Heart right ventricle (tissue), 16 donors: ENCODE data around the gene ACSS2. TPM values are rescaled to one million over a fixed set of nuclear protein-coding genes. Genes with fewer than 3 reads are reported as not detected.

ENCODE experiments used
- ATAC-seq, 8 donors: fragments of 200-7000 bp; cut with Tn5 transposase; one replicate each; pipeline ENCODE4 v1.9.1; 2020; ENCODE audit warnings: mild to moderate bottlenecking in 8 of 8, moderate library complexity in 8 of 8, moderate number of reproducible peaks in 1 of 8
- DNase-seq, 2 donors: peaks; one replicate each; pipeline ENCODE4 v3.0.0-alpha.2; 2020
- H3K27ac ChIP-seq, 10 donors: fragments of 200-600 bp; sonication (generic) in 2 of 10; one replicate each; pipeline versions ENCODE4 v1.5.0 to v1.8.0; 2020 to 2022; ENCODE audit warnings: mild to moderate bottlenecking in 3 of 10
- H3K27me3 ChIP-seq, 7 donors: fragments of 200-600 bp; one replicate each; pipeline ENCODE4 v1.8.0; 2021 to 2022; ENCODE audit warnings: mild to moderate bottlenecking in 2 of 7
- H3K36me3 ChIP-seq, 9 donors: fragments of 200-600 bp; sonication (generic) in 1 of 9; one replicate each; pipeline versions ENCODE4 v1.5.0 to v1.8.0; 2020 to 2022; ENCODE audit warnings: mild to moderate bottlenecking in 2 of 9
- H3K4me1 ChIP-seq, 9 donors: fragments of 200-600 bp; sonication (generic) in 1 of 9; one replicate each; pipeline versions ENCODE4 v1.5.0 to v1.8.0; 2020 to 2022; ENCODE audit warnings: mild to moderate bottlenecking in 4 of 9
- H3K4me3 ChIP-seq, 10 donors: fragments of 200-600 bp; sonication (generic) in 2 of 10; one replicate each; pipeline versions ENCODE4 v1.5.0 to v1.8.0; 2020 to 2022; ENCODE audit warnings: mild to moderate bottlenecking in 7 of 10, moderate library complexity in 2 of 10
- H3K9me3 ChIP-seq, 11 donors: fragments of 200-600 bp in 10 of 11; sonication (generic) in 2 of 11; one replicate each; pipeline versions ENCODE4 v1.5.0 to v1.8.0; 2013 to 2022; ENCODE audit warnings: mild to moderate bottlenecking in 2 of 11, control low read depth in 1 of 11, moderate library complexity in 1 of 11
- CTCF ChIP-seq, 9 donors: fragments of 200-600 bp; sonication (generic) in 2 of 9; IDR thresholded peaks; one replicate each; pipeline versions ENCODE4 v1.5.0 to v1.8.0; 2021 to 2022; ENCODE audit warnings: antibody characterized with exemption in 9 of 9, mild to moderate bottlenecking in 5 of 9, moderate library complexity in 1 of 9
- WGBS, 2 donors: extraction: QIAGEN DNeasy Blood & Tissue Kit; methylation state at CpG; one replicate each; pipeline ENCODE4 v1.1.7; 2013; ENCODE audit warnings: inconsistent platforms in 1 of 2; 5-methylcytosine and 5-hydroxymethylcytosine counted together
- intact Hi-C, 10 donors: fragments of 100-400 bp; cut with DNase I; formaldehyde crosslinking; loops; one replicate each; pipeline versions ENCODE4 v1.11.1 to v1.14.2; 2022
- polyA plus RNA-seq, 2 donors: library from polyadenylated mRNA; stranded (reverse); fragments of 200-250 nt; gene quantifications; one replicate each; pipeline ENCODE4 v1.2.3, GENCODE V29; 2013
- total RNA-seq, 10 donors: library from RNA; stranded (reverse); fragmentation: NEBNext Ultra II Directional in 3 of 10; extraction: Animal tissue kit (Norgen Biotek cat#: 25700) in 3 of 10; gene quantifications; one replicate each; pipeline versions ENCODE4 v1.2.1 to v1.2.4, GENCODE V29; 2021 to 2023
- donor health status: Arrhythmogenic right ventricular cardiomyopathy.
- donor health status: ischemic (EF 13 %, LVEDD 7.1; RV severe dilation, severe dysfunction).
- donor health status: healthy with polysubstance abuse.
- donor health status: DM: no; HTN: yes; CAD: no.
- donor health status: DM: no; HTN: no; CAD: no.
- donor health status: ischemic (EF 25% LVEDD 6.9; RV normal size, moderate dysfunction).
- donor health status: ischemic (EF 25% LVEDD 5.7; RV mildly dilated, moderate dysfunction).
- donor health status: healthy.
- donor health status: DM: yes; HTN: yes; CAD: no.
- donor health status: Ischemic cardiomyopathy.
- donor health status: ischemic (EF 35%, LVEDD 5.7; RV mildly dilated, moderate dysfunction).
- donor health status: nonischemic (EF 11% LVEDD 7.7; RV severe dilation, severe dysfunction).
- donor health status: DM: yes; HTN: yes; CAD: no.
- donor health status: PGD.
- donor health status: ischemic (EF 29% LVEDD 5.4; RV normal size, mild dysfunction).
- donor health status: nonischemic (EF 23%, LVEDD 6.1; RV moderate dilation, normal function).

The ACSS2 gene
- total and polyA plus RNA-seq, 12 donors: 65.4 to 213 (median 104) TPM

- 70 to 75% methylated on average over 7 of the region's 7 CpGs for WGBS, 2 donors
- TF ChIP-seq CTCF (IDR thresholded peaks at IDR 0.05): no peak
- ATAC-seq: no peak
- Histone ChIP-seq H3K27me3 (no peaks in the 10 kb centered on the region), H3K4me3 (no peak overlapping the region), H3K36me3 (peaks cover 0 to 87% (median 12%) of the 10 kb centered on the region in 9 donors), H3K4me1 (peaks cover 0 to 18% (median 7%) of the 10 kb centered on the region in 9 donors), H3K27ac (peak overlapping the region in 2 of 10 donors; percentile 23 to 29), H3K9me3 (no peaks in the 10 kb centered on the region)
- intact Hi-C loops: no loop called here
- DNase-seq: no peak
Observed at GRCh38 chr20:34945315-34946077, 69.1 kb downstream of the ACSS2 start.

- intact Hi-C loops: no loop called here
- DNase-seq (no peak), ATAC-seq (no peak)
- H3K4me1 ChIP-seq: peaks cover 0 to 16% (median 5%) of the 10 kb centered on the region in 9 donors
- H3K36me3 ChIP-seq: peaks cover 0 to 89% (median 7%) of the 10 kb centered on the region in 9 donors
- no peak for TF ChIP-seq CTCF (IDR thresholded peaks at IDR 0.05)
- no peaks in the 10 kb centered on the region for H3K27me3 ChIP-seq
- no peak overlapping the region for H3K4me3 ChIP-seq
- H3K9me3 ChIP-seq: no peaks in the 10 kb centered on the region
- H3K27ac ChIP-seq: peak overlapping the region in 1 of 10 donors; percentile 23
- 77 to 84% methylated on average over 3 of the region's 3 CpGs for WGBS, 2 donors
Observed at GRCh38 chr20:34946661-34947060, 70.2 kb downstream of the ACSS2 start.

GRCh38 chr20:34947336-34947735 is 70.9 kb downstream of the ACSS2 start:
- no peak overlapping the region for H3K4me3 ChIP-seq
- peaks cover 0 to 84% (median 7%) of the 10 kb centered on the region in 9 donors for H3K36me3 ChIP-seq
- ATAC-seq: no peak
- no peaks in the 10 kb centered on the region for H3K9me3 ChIP-seq
- no peak for DNase-seq
- intact Hi-C loops: no loop called here
- H3K27me3 ChIP-seq: no peaks in the 10 kb centered on the region
- peaks cover 0 to 22% (median 5%) of the 10 kb centered on the region in 9 donors for H3K4me1 ChIP-seq
- no peak overlapping the region for H3K27ac ChIP-seq
- no peak for TF ChIP-seq CTCF (IDR thresholded peaks at IDR 0.05)

GRCh38 chr20:34948030-34948429 is 71.6 kb downstream of the ACSS2 start:
- DNase-seq: no peak
- TF ChIP-seq CTCF (IDR thresholded peaks at IDR 0.05): peak in 1 of 9 donors; percentile 9
- Histone ChIP-seq H3K36me3 (peaks cover 0 to 77% (median 7%) of the 10 kb centered on the region in 9 donors), H3K27me3 (no peaks in the 10 kb centered on the region), H3K27ac (peak overlapping the region in 2 of 10 donors; percentile 14 to 40), H3K4me3 (no peak overlapping the region), H3K4me1 (peaks cover 0 to 28% (median 7%) of the 10 kb centered on the region in 9 donors), H3K9me3 (no peaks in the 10 kb centered on the region)
- intact Hi-C loops: no loop called here
- ATAC-seq: peak in 2 of 8 donors; percentile 53 to 56
